ENCODE measurements around the gene SHC3. TPM values are rescaled to one million over a fixed set of nuclear protein-coding genes. Genes with fewer than 3 reads are reported as not detected.

Gene SHC3
- total RNA-seq, 1 donor, result 11.7 TPM

DNA sequence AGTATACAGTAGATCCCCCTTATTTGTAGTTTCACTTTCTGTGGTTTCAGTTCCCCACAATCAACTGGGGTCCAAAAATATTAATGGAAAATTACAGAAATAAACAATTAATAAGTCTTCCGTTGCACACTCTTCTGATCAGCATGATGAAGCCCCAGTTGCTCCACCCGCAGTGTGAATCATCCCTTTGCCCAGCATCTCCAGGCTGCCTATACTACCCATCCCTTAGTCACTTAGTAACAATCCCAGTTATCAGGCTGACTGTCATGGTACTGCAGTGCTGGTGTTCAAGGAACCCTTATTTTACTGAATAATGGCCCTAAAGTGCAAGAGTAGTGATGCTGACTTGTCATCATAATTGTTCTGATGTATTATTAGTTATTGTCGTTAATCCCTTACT is 28.9 kb downstream of the SHC3 start:
- DNase-seq (ENCODE audit: low read depth), result no peak
- H3K4me3 ChIP-seq (ENCODE audit: low read depth, low read length), result no peak overlapping the region
- TF ChIP-seq, protein P1, sequence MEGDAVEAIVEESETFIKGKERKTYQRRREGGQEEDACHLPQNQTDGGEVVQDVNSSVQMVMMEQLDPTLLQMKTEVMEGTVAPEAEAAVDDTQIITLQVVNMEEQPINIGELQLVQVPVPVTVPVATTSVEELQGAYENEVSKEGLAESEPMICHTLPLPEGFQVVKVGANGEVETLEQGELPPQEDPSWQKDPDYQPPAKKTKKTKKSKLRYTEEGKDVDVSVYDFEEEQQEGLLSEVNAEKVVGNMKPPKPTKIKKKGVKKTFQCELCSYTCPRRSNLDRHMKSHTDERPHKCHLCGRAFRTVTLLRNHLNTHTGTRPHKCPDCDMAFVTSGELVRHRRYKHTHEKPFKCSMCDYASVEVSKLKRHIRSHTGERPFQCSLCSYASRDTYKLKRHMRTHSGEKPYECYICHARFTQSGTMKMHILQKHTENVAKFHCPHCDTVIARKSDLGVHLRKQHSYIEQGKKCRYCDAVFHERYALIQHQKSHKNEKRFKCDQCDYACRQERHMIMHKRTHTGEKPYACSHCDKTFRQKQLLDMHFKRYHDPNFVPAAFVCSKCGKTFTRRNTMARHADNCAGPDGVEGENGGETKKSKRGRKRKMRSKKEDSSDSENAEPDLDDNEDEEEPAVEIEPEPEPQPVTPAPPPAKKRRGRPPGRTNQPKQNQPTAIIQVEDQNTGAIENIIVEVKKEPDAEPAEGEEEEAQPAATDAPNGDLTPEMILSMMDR (IDR thresholded peaks at IDR 0.05; ENCODE audit: insufficient read depth, low read depth, low read length), result no peak

DNA sequence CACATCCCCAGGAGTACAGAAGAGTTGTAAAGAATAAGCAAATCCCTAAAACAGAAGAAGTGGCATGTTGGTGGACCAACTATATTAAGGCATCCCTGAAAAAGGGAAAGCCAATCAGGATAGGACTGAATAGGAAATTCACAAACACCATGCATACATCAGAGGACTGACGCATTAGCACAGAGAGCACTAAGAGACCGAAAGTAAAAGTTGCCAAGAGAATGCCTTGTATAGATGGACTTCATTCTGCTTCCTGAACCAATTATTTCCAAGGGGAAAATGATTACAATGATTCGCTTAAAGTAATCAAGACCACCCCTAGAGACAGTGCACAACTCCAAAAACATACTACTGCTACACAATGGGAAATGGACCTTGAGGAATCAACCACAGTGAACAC is 33.5 kb downstream of the SHC3 start:
- H3K4me3 ChIP-seq (ENCODE audit: low read depth, low read length), result no peak overlapping the region
- no peak for DNase-seq (ENCODE audit: low read depth)
- TF ChIP-seq, protein P1 (IDR thresholded peaks at IDR 0.05; ENCODE audit: insufficient read depth, low read depth, low read length), result no peak

DNA sequence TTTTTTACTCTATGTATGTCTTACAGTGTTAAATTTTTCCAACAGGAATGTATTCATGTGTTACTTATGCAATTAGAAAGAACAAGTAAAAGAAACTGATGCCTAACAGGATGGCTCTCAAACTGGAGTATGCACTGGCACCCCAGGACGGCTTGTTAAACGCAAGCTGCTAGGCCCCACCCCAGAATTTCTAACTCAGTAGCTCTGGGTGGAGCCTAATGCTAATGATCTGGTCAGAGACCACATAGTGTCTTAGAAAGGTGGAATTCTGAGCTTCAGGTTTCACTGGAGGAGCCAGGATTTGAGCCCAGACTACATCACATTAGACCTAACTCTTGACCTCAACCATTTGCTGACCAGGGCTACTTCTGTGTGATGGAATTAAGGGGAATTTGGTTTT is 34.4 kb downstream of the SHC3 start:
- H3K4me3 ChIP-seq (ENCODE audit: low read depth, low read length), result no peak overlapping the region
- no peak for DNase-seq (ENCODE audit: low read depth)
- TF ChIP-seq, protein P1 (IDR thresholded peaks at IDR 0.05; ENCODE audit: insufficient read depth, low read depth, low read length), result no peak

DNA sequence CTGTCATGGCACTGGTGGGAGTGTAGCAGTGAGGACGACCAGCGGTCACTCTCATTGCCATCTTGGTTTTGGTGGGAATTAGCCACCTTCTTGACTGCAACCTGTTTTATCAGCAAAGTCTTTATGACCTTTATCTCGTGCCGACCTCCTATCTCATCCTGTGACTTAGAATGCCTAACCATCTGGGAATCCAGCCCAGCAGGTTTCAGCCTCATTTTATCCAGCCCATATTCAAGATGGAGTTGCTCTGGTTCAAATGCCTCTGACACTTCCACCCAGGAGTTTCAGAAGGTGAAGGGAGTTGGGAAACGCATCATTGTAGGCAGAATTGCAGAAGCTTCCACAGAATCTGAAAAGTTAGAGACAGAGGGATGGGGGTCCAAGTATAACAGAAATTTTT is 35.4 kb downstream of the SHC3 start:
- H3K4me3 ChIP-seq (ENCODE audit: low read depth, low read length), result no peak overlapping the region
- DNase-seq (ENCODE audit: low read depth), result no peak
- TF ChIP-seq, protein P1 (IDR thresholded peaks at IDR 0.05; ENCODE audit: insufficient read depth, low read depth, low read length), result no peak

DNA sequence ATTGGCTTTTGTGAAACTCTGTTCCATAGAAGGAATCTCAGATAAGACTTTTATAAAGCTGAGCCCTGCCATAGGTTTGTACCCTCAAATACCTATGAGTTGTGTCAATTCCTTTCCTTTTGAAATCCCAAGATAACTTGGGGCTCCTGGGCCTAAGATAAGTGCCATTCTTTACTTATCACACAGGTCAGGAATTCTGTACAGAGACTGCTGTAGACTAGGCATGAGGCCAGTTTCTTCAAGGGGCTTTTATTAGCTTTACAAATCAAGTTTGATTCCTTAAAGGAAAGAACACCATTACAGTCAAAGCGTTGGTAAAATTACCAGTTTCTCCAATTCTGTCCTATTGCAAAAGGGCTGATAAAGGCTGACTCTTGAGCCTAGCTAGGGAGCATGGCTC is 39.2 kb downstream of the SHC3 start:
- DNase-seq (ENCODE audit: low read depth), result no peak
- no peak overlapping the region for H3K4me3 ChIP-seq (ENCODE audit: low read depth, low read length)
- TF ChIP-seq, protein P1 (IDR thresholded peaks at IDR 0.05; ENCODE audit: insufficient read depth, low read depth, low read length), result no peak

DNA sequence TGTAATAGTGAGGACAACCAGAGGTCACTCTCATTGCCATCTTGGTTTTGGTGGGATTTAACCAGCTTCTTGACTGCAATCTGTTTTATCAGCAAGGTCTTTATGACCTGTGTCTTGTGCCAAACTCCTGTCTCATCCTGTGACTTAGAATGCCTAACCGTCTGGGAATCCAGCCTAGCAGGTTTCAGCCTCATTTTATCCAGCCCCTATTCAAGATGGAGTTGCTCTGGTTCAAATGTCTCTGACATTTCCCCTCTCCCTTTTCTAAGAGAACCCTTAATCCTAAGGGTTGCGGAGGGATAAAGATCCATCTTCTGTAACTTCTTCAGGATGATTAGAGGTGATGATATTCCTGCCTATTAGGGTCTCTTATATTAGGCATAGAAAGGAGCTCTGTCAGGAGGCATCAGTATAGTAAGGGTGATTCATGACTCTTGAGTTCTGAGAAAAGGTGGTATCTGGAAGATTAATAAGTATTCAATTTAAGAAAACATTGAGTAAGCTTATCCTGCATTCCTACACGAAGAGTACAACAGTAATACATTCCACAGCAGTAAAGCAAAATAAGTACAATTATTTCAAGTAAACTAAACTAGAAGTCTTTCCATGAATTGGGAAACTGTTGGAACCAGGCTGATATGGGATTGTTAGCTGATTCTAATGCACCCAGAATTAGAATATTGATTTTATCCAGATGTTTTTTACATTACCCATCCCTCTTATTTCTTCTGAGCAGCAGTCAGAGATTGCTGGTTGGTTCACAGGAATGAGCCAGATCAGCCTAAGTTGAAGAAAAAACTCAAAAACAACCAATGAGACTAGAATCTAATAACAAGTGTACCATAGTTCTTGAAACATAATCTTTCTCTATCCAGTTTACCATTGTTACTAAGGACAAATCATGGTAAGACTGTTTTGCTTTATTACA is 39.9 kb downstream of the SHC3 start:
- no peak for DNase-seq (ENCODE audit: low read depth)
- no peak overlapping the region for H3K4me3 ChIP-seq (ENCODE audit: low read depth, low read length)
- TF ChIP-seq, protein P1 (IDR thresholded peaks at IDR 0.05; ENCODE audit: insufficient read depth, low read depth, low read length), result no peak
